Measurements from ENCODE around the gene PRKG1.

DNA sequence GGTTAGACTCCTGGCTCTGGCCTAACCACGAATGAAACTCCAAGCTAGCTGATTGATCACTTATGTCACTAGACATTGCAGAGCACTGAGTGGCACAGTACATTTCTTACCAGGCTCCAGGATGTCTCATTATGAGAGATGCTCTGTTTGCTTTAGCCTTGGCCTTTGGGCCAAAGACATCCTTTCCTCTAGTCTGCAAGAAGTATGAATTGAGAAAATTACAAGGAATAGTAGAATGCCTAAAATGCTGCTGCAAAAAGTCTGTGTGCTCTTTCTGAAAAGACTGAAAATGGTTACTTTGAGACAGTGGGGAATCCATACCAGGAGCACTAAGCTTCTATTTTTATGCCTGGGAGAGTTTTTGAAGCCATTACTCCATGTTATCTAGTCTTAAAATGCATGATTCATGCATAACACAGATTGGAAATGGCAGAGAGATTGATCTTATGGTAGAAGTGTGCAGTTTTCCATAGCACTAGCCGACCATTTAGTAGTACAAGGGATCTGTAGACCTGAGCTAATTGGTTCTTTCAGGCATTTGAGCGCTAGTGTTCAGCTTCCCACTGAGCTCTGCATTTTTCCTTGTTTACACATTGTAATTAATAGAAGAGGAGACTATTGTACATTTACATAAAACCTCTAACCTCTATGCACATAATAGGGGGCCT lies 303.8 kb downstream of the PRKG1 start:
- TF ChIP-seq YY1 (IDR thresholded peaks at IDR 0.05) (no peak), HNF4A (conservative IDR thresholded peaks at IDR 0.05) (no peak), TAF1 (conservative IDR thresholded peaks at IDR 0.05) (no peak), NR2F2 (IDR thresholded peaks at IDR 0.05) (no peak), EGR1 (IDR thresholded peaks at IDR 0.05; ENCODE audit: low read depth in 2 of 2) (no peak), JUND (IDR thresholded peaks at IDR 0.05) (no peak), FOXA1 (IDR thresholded peaks at IDR 0.05) (no peak), RXRA (IDR thresholded peaks at IDR 0.05) (no peak), SP1 (IDR thresholded peaks at IDR 0.05) (no peak), RAD21 (IDR thresholded peaks at IDR 0.05) (no peak)
- TF ChIP-seq, protein P1, sequence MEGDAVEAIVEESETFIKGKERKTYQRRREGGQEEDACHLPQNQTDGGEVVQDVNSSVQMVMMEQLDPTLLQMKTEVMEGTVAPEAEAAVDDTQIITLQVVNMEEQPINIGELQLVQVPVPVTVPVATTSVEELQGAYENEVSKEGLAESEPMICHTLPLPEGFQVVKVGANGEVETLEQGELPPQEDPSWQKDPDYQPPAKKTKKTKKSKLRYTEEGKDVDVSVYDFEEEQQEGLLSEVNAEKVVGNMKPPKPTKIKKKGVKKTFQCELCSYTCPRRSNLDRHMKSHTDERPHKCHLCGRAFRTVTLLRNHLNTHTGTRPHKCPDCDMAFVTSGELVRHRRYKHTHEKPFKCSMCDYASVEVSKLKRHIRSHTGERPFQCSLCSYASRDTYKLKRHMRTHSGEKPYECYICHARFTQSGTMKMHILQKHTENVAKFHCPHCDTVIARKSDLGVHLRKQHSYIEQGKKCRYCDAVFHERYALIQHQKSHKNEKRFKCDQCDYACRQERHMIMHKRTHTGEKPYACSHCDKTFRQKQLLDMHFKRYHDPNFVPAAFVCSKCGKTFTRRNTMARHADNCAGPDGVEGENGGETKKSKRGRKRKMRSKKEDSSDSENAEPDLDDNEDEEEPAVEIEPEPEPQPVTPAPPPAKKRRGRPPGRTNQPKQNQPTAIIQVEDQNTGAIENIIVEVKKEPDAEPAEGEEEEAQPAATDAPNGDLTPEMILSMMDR (IDR thresholded peaks at IDR 0.05; ENCODE audit: low read depth, low read length, missing input control): no peak
- TF ChIP-seq, protein P2, sequence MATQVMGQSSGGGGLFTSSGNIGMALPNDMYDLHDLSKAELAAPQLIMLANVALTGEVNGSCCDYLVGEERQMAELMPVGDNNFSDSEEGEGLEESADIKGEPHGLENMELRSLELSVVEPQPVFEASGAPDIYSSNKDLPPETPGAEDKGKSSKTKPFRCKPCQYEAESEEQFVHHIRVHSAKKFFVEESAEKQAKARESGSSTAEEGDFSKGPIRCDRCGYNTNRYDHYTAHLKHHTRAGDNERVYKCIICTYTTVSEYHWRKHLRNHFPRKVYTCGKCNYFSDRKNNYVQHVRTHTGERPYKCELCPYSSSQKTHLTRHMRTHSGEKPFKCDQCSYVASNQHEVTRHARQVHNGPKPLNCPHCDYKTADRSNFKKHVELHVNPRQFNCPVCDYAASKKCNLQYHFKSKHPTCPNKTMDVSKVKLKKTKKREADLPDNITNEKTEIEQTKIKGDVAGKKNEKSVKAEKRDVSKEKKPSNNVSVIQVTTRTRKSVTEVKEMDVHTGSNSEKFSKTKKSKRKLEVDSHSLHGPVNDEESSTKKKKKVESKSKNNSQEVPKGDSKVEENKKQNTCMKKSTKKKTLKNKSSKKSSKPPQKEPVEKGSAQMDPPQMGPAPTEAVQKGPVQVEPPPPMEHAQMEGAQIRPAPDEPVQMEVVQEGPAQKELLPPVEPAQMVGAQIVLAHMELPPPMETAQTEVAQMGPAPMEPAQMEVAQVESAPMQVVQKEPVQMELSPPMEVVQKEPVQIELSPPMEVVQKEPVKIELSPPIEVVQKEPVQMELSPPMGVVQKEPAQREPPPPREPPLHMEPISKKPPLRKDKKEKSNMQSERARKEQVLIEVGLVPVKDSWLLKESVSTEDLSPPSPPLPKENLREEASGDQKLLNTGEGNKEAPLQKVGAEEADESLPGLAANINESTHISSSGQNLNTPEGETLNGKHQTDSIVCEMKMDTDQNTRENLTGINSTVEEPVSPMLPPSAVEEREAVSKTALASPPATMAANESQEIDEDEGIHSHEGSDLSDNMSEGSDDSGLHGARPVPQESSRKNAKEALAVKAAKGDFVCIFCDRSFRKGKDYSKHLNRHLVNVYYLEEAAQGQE (IDR thresholded peaks at IDR 0.05): no peak
- TF ChIP-seq, protein P3, sequence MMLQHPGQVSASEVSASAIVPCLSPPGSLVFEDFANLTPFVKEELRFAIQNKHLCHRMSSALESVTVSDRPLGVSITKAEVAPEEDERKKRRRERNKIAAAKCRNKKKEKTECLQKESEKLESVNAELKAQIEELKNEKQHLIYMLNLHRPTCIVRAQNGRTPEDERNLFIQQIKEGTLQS (IDR thresholded peaks at IDR 0.05): no peak
- TF ChIP-seq, protein P4, sequence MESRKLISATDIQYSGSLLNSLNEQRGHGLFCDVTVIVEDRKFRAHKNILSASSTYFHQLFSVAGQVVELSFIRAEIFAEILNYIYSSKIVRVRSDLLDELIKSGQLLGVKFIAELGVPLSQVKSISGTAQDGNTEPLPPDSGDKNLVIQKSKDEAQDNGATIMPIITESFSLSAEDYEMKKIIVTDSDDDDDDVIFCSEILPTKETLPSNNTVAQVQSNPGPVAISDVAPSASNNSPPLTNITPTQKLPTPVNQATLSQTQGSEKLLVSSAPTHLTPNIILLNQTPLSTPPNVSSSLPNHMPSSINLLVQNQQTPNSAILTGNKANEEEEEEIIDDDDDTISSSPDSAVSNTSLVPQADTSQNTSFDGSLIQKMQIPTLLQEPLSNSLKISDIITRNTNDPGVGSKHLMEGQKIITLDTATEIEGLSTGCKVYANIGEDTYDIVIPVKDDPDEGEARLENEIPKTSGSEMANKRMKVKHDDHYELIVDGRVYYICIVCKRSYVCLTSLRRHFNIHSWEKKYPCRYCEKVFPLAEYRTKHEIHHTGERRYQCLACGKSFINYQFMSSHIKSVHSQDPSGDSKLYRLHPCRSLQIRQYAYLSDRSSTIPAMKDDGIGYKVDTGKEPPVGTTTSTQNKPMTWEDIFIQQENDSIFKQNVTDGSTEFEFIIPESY (IDR thresholded peaks at IDR 0.05): no peak
